GM19397 (cell line): Measurements from ENCODE around the gene CD28.
"Not testable (repeated sequence)": the region's sequence is repeated elsewhere in the genome, so short reads cannot be mapped to it uniquely, and the experiment has no call there.

Experiments
- ATAC-seq: cut with Tn5 transposase; IDR thresholded peaks from one replicate; pipeline ENCODE4 v1.9.1; 2021; ENCODE audit warnings: mild to moderate bottlenecking, moderate library complexity; ENCODE audit not compliant: unreplicated experiment

CD28 gene

GRCh38 chr2:203685789-203686420, 20.5 kb upstream of the CD28 start:
- ATAC-seq: no peak

GRCh38 chr2:203687165-203687564, 19.3 kb upstream of the CD28 start:
- ATAC-seq: no peak

- ATAC-seq: peak; percentile 65
Observed at GRCh38 chr2:203688798-203689197, 17.6 kb upstream of the CD28 start.

- ATAC-seq: peak; percentile 63
Observed at GRCh38 chr2:203689426-203690116, 16.9 kb upstream of the CD28 start.

- ATAC-seq: peak; percentile 25
Observed at GRCh38 chr2:203690117-203690431, 16.4 kb upstream of the CD28 start.

GRCh38 chr2:203690441-203691047, 15.9 kb upstream of the CD28 start:
- no peak for ATAC-seq

GRCh38 chr2:203691149-203691548, 15.3 kb upstream of the CD28 start:
- ATAC-seq: no peak

- no peak for ATAC-seq
Observed at GRCh38 chr2:203692031-203692710, 14.3 kb upstream of the CD28 start.

GRCh38 chr2:203693242-203693879, 13.1 kb upstream of the CD28 start:
- ATAC-seq: no peak

GRCh38 chr2:203694191-203694590, 12.2 kb upstream of the CD28 start:
- no peak for ATAC-seq

GRCh38 chr2:203697190-203697589, 9.2 kb upstream of the CD28 start:
- ATAC-seq: no peak

- ATAC-seq: not testable (repeated sequence)
Observed at GRCh38 chr2:203697763-203698162, 8.7 kb upstream of the CD28 start.

GRCh38 chr2:203698410-203698809, 8.0 kb upstream of the CD28 start:
- ATAC-seq: not testable (repeated sequence)

GRCh38 chr2:203704430-203704829, 2.0 kb upstream of the CD28 start:
- no peak for ATAC-seq

- no peak for ATAC-seq
Observed at GRCh38 chr2:203705178-203705577, 1.3 kb upstream of the CD28 start.

GRCh38 chr2:203707530-203707929, 1.1 kb downstream of the CD28 start:
- ATAC-seq: no peak

GRCh38 chr2:203708846-203709396, 2.5 kb downstream of the CD28 start:
- ATAC-seq: no peak

GRCh38 chr2:203709416-203710040, 3.1 kb downstream of the CD28 start:
- no peak for ATAC-seq

GRCh38 chr2:203710226-203710625, 3.8 kb downstream of the CD28 start:
- no peak for ATAC-seq

- ATAC-seq: no peak
Observed at GRCh38 chr2:203710952-203711351, 4.5 kb downstream of the CD28 start.

GRCh38 chr2:203711399-203711798, 5.0 kb downstream of the CD28 start:
- no peak for ATAC-seq
